Pancreas (tissue), 10 donors: ENCODE measurements around the gene IL17B. TPM values are rescaled to one million over a fixed set of nuclear protein-coding genes. Genes with fewer than 3 reads are reported as not detected.

Experiments used
- ATAC-seq, 4 donors: fragments of 200-7000 bp; cut with Tn5 transposase; one replicate each; pipeline versions ENCODE4 v1.8.0 to v1.9.1; 2020; ENCODE audit warnings: mild to moderate bottlenecking in 4 of 4, moderate library complexity in 4 of 4
- DNase-seq, 6 donors: peaks; one replicate each; pipeline ENCODE4 v3.0.0-alpha.2; 2020
- FAIRE-seq: peaks from 2 replicates; lab custom pipeline; 2012; peaks lifted over from hg19 to GRCh38; lab: Jason Lieb, UNC
- H3K27ac ChIP-seq, 4 donors: fragments of 200-600 bp; sonication (generic); 1 replicate in 3 of 4; 2 replicates in 1 of 4; pipeline versions ENCODE4 v1.5.0 to v1.8.0; 2020
- H3K27me3 ChIP-seq, 4 donors: fragments of 200-600 bp; one replicate each; pipeline ENCODE4 v1.8.0; 2021
- H3K36me3 ChIP-seq, 3 donors: fragments of 200-600 bp; sonication (generic) in 1 of 3; one replicate each; pipeline versions ENCODE4 v1.5.0 to v1.8.0; 2020 to 2021
- H3K4me1 ChIP-seq, 3 donors: fragments of 200-600 bp; one replicate each; pipeline ENCODE4 v1.8.0; 2021
- H3K4me3 ChIP-seq, 4 donors: fragments of 200-600 bp; sonication (generic) in 2 of 4; one replicate each; pipeline versions ENCODE4 v1.5.0 to v1.8.0; 2020 to 2021
- H3K9me3 ChIP-seq, 4 donors: fragments of 200-600 bp; one replicate each; pipeline ENCODE4 v1.8.0; 2021
- WGBS, 2 donors: extraction: QIAGEN DNeasy Blood & Tissue Kit; methylation state at CpG; one replicate each; pipeline ENCODE4 v1.1.7; 2013; 5-methylcytosine and 5-hydroxymethylcytosine counted together
- intact Hi-C, 3 donors: fragments of 100-400 bp; cut with DNase I; formaldehyde crosslinking; loops; one replicate each; pipeline versions ENCODE4 v1.11.1 to v1.14.2; 2022
- polyA plus RNA-seq, 2 donors: library from polyadenylated mRNA; stranded (reverse); fragments of 200-250 nt; gene quantifications; one replicate each; pipeline ENCODE4 v1.2.3, GENCODE V29; 2013
- total RNA-seq, 6 donors: library from RNA; stranded (reverse); fragmentation: NEBNext Ultra II Directional in 4 of 6; extraction: Animal tissue kit (Norgen Biotek cat#: 25700) in 4 of 6; gene quantifications; one replicate each; pipeline versions ENCODE4 v1.2.1 to v1.2.4, GENCODE V29; 2021 to 2023
- TF ChIP-seq, protein P1 (sequence below), 4 donors: fragments of 200-600 bp; sonication (generic) in 3 of 4; IDR thresholded peaks; one replicate each; pipeline versions ENCODE4 v1.5.0 to v1.8.0; 2021; ENCODE audit warnings: antibody characterized with exemption in 4 of 4
- donor health status: healthy with polysubstance abuse.
- donor health status: DM: no; HTN: no; CAD: no; lungs with moderate emphysema.
- donor health status: DM: no; HTN: no; CAD: no.
- donor health status: control.
- donor health status: control.
- donor health status: Bipolar disorder and iron deficiency.
- donor health status: DM: yes; HTN: yes; CAD: no.
- donor health status: DM: no; HTN: no; CAD: no.
- donor health status: DM: no; HTN: no; CAD: no.
- donor health status: DM: yes; HTN: yes; CAD: no.

The IL17B gene
- total and polyA plus RNA-seq, 8 donors: not detected

DNA sequence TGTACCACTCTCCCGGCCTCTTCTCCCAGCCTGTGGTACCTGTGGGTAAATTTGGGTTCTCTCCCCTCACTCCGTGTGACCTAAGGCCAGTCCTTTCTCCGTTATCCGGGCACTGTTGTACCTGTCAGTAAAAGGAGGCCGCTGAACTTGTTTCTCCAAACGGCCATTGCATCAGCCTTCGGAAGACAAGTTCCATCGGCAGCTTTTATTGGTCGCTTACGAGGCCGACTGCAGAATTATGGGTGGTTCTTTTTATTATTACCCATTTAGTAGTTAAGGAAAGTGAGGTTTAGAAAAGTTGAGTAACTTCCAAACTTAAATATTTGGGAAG lies 33.2 kb downstream of the IL17B start:
- Histone ChIP-seq H3K9me3 (no peaks in the 10 kb centered on the region), H3K4me3 (peak overlapping the region; percentile 60 to 86 (median 64)), H3K27ac (peak overlapping the region in 2 of 4 donors; percentile 64 to 77), H3K4me1 (peaks cover 0 to 5% (median 0%) of the 10 kb centered on the region in 3 donors), H3K27me3 (no peaks in the 10 kb centered on the region), H3K36me3 (peaks cover 0 to 23% (median 17%) of the 10 kb centered on the region in 3 donors)
- TF ChIP-seq, protein P1, sequence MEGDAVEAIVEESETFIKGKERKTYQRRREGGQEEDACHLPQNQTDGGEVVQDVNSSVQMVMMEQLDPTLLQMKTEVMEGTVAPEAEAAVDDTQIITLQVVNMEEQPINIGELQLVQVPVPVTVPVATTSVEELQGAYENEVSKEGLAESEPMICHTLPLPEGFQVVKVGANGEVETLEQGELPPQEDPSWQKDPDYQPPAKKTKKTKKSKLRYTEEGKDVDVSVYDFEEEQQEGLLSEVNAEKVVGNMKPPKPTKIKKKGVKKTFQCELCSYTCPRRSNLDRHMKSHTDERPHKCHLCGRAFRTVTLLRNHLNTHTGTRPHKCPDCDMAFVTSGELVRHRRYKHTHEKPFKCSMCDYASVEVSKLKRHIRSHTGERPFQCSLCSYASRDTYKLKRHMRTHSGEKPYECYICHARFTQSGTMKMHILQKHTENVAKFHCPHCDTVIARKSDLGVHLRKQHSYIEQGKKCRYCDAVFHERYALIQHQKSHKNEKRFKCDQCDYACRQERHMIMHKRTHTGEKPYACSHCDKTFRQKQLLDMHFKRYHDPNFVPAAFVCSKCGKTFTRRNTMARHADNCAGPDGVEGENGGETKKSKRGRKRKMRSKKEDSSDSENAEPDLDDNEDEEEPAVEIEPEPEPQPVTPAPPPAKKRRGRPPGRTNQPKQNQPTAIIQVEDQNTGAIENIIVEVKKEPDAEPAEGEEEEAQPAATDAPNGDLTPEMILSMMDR (IDR thresholded peaks at IDR 0.05): no peak
- ATAC-seq: peak in 3 of 4 donors; percentile 2 to 3 (median 3)
- intact Hi-C loops: no loop called here
- 3 to 4% methylated on average over 11 of the region's 11 CpGs for WGBS, 2 donors
- no peak for FAIRE-seq
- no peak for DNase-seq

GRCh38 chr5:149345147-149345891 lies 33.8 kb downstream of the IL17B start, which contains the start of gene GRPEL2:
Gene GRPEL2, plus strand, starts transcription at chr5:149345499. Its CDS starts 41 bp downstream, at chr5:149345540.
- no peaks in the 10 kb centered on the region for H3K27me3 ChIP-seq
- H3K4me3 ChIP-seq: peak within 1 kb of the TSS; percentile 60 to 86 (median 64)
- H3K36me3 ChIP-seq: peaks cover 0 to 18% (median 16%) of the 10 kb centered on the region in 3 donors
- TF ChIP-seq, protein P1 (IDR thresholded peaks at IDR 0.05): no peak
- 1% methylated on average over 53 to 54 of the region's 54 CpGs for WGBS, 2 donors
- H3K4me1 ChIP-seq: peaks cover 0 to 5% (median 0%) of the 10 kb centered on the region in 3 donors
- ATAC-seq (peak; percentile 99), FAIRE-seq (no peak), DNase-seq (peak; percentile 89 to 97 (median 92))
- intact Hi-C loops: no loop called here
- no peaks in the 10 kb centered on the region for H3K9me3 ChIP-seq
- peak within 1 kb of the TSS; percentile 53 to 77 (median 60) for H3K27ac ChIP-seq

- TF ChIP-seq, protein P1 (IDR thresholded peaks at IDR 0.05): no peak
- Histone ChIP-seq H3K36me3 (peaks cover 0 to 9% (median 5%) of the 10 kb centered on the region in 3 donors), H3K9me3 (no peaks in the 10 kb centered on the region), H3K4me1 (peaks cover 0 to 5% (median 0%) of the 10 kb centered on the region in 3 donors), H3K27ac (no peak overlapping the region), H3K27me3 (no peaks in the 10 kb centered on the region), H3K4me3 (no peak overlapping the region)
- WGBS, 2 donors: 81 to 88% methylated on average over 2 of the region's 2 CpGs
- DNase-seq: no peak
- ATAC-seq: no peak
- FAIRE-seq: no peak
- intact Hi-C loops: no loop called here
Observed at GRCh38 chr5:149344151-149344550, 34.9 kb downstream of the IL17B start.

- no peak for FAIRE-seq
- TF ChIP-seq, protein P1 (IDR thresholded peaks at IDR 0.05): no peak
Observed at GRCh38 chr5:149341876-149342275, 37.2 kb downstream of the IL17B start.

GRCh38 chr5:149340920-149341319 lies 38.2 kb downstream of the IL17B start:
- Histone ChIP-seq H3K27ac (no peak overlapping the region), H3K27me3 (no peaks in the 10 kb centered on the region), H3K36me3 (no peaks in the 10 kb centered on the region), H3K4me3 (no peak overlapping the region), H3K9me3 (no peaks in the 10 kb centered on the region), H3K4me1 (peaks cover 0 to 1% (median 0%) of the 10 kb centered on the region in 3 donors)
- intact Hi-C loops: no loop called here
- whole genome bisulfite sequencing, 2 donors: 61 to 63% methylated on average over 1 of the region's 1 CpG
- DNase-seq (no peak), ATAC-seq (no peak), FAIRE-seq (no peak)
- TF ChIP-seq, protein P1 (IDR thresholded peaks at IDR 0.05): no peak

More at GRCh38 chr5:149341876-149342275, 37.2 kb downstream of the IL17B start:
- no peaks in the 10 kb centered on the region for H3K27me3 ChIP-seq
- DNase-seq: no peak
- no peak overlapping the region for H3K4me3 ChIP-seq
- no peaks in the 10 kb centered on the region for H3K36me3 ChIP-seq
- H3K4me1 ChIP-seq: peaks cover 0 to 5% (median 0%) of the 10 kb centered on the region in 3 donors
- intact Hi-C loops: no loop called here
- H3K27ac ChIP-seq: no peak overlapping the region
- no peaks in the 10 kb centered on the region for H3K9me3 ChIP-seq
- ATAC-seq: no peak
